Lower lobe of right lung (tissue), 2 donors: ENCODE results near the gene PHYHD1. TPM values are rescaled to one million over a fixed set of nuclear protein-coding genes. Genes with fewer than 3 reads are reported as not detected.

Experiments used
- ATAC-seq, 2 donors: fragments of 200-7000 bp; cut with Tn5 transposase; one replicate each; pipeline ENCODE4 v1.9.1; 2020 to 2022; ENCODE audit warnings: mild to moderate bottlenecking in 2 of 2, moderate library complexity in 2 of 2
- DNase-seq: peaks from one replicate; pipeline ENCODE4 v3.0.0-alpha.2; 2020
- H3K27ac ChIP-seq: fragments of 200-600 bp; one replicate; pipeline ENCODE4 v1.8.0; 2022
- H3K27me3 ChIP-seq: fragments of 200-600 bp; one replicate; pipeline ENCODE4 v1.8.0; 2022; ENCODE audit warnings: low read depth
- H3K36me3 ChIP-seq: fragments of 200-600 bp; one replicate; pipeline ENCODE4 v1.8.0; 2022; ENCODE audit warnings: mild to moderate bottlenecking
- H3K4me1 ChIP-seq: fragments of 200-600 bp; one replicate; pipeline ENCODE4 v1.8.0; 2022
- H3K4me3 ChIP-seq: fragments of 200-600 bp; one replicate; pipeline ENCODE4 v1.8.0; 2022; ENCODE audit warnings: mild to moderate bottlenecking
- H3K9me3 ChIP-seq: fragments of 200-600 bp; one replicate; pipeline ENCODE4 v1.8.0; 2022
- CTCF ChIP-seq: fragments of 200-600 bp; IDR thresholded peaks from one replicate; pipeline ENCODE4 v1.8.0; 2022; ENCODE audit warnings: antibody characterized with exemption, mild to moderate bottlenecking
- intact Hi-C: fragments of 100-400 bp; cut with DNase I; formaldehyde crosslinking; loops from one replicate; pipeline ENCODE4 v1.11.0; 2022
- total RNA-seq: library from RNA; stranded (reverse); fragmentation: NEBNext Ultra II Directional; extraction: Animal tissue kit (Norgen Biotek cat#: 25700); gene quantifications from one replicate; pipeline ENCODE4 v1.2.1, GENCODE V29; 2021
- donor health status: DM: no; HTN: yes; CAD: no; lungs with severe emphysema.

Gene PHYHD1
- total RNA-seq, 1 donor from 2014 or later: 39.8 TPM

DNA sequence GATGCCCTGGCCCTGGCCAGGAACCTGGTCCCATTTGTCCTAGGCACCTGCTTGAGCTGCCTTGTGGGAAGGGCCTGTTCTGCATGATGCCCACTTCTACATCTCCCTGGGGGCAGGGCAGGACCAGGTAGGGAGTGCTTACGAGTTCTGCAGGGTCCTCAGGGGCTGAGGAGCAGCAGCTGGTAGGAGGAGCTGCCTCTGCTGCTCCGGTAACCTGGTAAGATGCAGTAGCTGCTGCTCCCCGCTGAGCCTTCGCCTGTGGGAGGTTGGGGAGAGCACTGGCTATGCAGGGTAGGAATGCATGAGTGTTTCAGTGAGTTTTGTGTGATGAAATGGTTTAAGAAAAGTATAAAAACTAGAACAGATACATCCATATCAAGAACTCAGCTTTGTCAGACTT lies 25.2 kb upstream of the PHYHD1 start:
- Histone ChIP-seq H3K36me3 (peaks cover 75% of the 10 kb centered on the region), H3K27me3 (no peaks in the 10 kb centered on the region), H3K4me1 (peaks cover 68% of the 10 kb centered on the region), H3K27ac (peak overlapping the region; percentile 36), H3K4me3 (no peak overlapping the region), H3K9me3 (no peaks in the 10 kb centered on the region)
- DNase-seq: no peak
- intact Hi-C loops: no loop called here
- no peak for TF ChIP-seq CTCF
- no peak for ATAC-seq

- Histone ChIP-seq H3K27me3 (no peaks in the 10 kb centered on the region), H3K4me1 (peaks cover 55% of the 10 kb centered on the region), H3K9me3 (no peaks in the 10 kb centered on the region), H3K27ac (peak overlapping the region; percentile 61), H3K4me3 (no peak overlapping the region), H3K36me3 (peaks cover 58% of the 10 kb centered on the region)
- no peak for DNase-seq
- intact Hi-C loops: no loop called here
- TF ChIP-seq CTCF: no peak
- ATAC-seq: no peak
Observed at GRCh38 chr9:128898382-128898781, 22.4 kb upstream of the PHYHD1 start.

- ATAC-seq (no peak), DNase-seq (no peak)
- peak overlapping the region; percentile 61 for H3K27ac ChIP-seq
- no peaks in the 10 kb centered on the region for H3K27me3 ChIP-seq
- peaks cover 52% of the 10 kb centered on the region for H3K36me3 ChIP-seq
- H3K4me1 ChIP-seq: peaks cover 51% of the 10 kb centered on the region
- TF ChIP-seq CTCF: no peak
- no peaks in the 10 kb centered on the region for H3K9me3 ChIP-seq
- no peak overlapping the region for H3K4me3 ChIP-seq
- intact Hi-C loops: no loop called here
Observed at GRCh38 chr9:128898845-128899565, 21.8 kb upstream of the PHYHD1 start.

GRCh38 chr9:128899566-128900322 lies 21.0 kb upstream of the PHYHD1 start:
- H3K36me3 ChIP-seq: peaks cover 45% of the 10 kb centered on the region
- peaks cover 56% of the 10 kb centered on the region for H3K4me1 ChIP-seq
- intact Hi-C loops: no loop called here
- no peaks in the 10 kb centered on the region for H3K27me3 ChIP-seq
- peak overlapping the region; percentile 61 for H3K27ac ChIP-seq
- TF ChIP-seq CTCF: no peak
- H3K9me3 ChIP-seq: no peaks in the 10 kb centered on the region
- H3K4me3 ChIP-seq: no peak overlapping the region
- ATAC-seq (peak; percentile 19 to 43), DNase-seq (no peak)

DNA sequence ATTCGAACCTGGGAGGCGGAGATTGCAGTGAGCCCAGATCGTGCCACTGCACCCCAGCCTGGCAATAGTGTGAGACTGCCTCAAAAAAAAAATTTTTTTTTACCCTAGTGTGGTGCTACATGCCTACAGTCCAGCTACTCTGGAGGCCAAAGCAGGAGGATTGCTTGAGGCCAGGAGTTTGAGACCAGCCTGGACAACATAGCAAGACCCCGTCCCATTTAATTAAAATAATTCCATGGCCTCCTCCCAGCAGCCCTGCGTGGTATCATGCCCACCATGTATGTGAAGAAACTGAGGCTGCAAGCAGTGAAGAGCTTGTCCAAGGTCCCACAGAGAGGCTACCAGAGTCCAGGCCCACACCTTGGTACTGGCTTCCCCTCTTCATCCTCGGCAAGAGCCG lies 19.4 kb upstream of the PHYHD1 start:
- intact Hi-C loops: no loop called here
- no peak for TF ChIP-seq CTCF
- Histone ChIP-seq H3K4me1 (peaks cover 56% of the 10 kb centered on the region), H3K27me3 (no peaks in the 10 kb centered on the region), H3K9me3 (no peaks in the 10 kb centered on the region), H3K36me3 (peaks cover 29% of the 10 kb centered on the region), H3K4me3 (no peak overlapping the region), H3K27ac (peak overlapping the region; percentile 75)
- DNase-seq: no peak
- no peak for ATAC-seq
